Ovary (tissue), 9 donors: ENCODE data around the gene CARD9. TPM values are rescaled to one million over a fixed set of nuclear protein-coding genes. Genes with fewer than 3 reads are reported as not detected.

ENCODE experiments used
- DNase-seq, 5 donors: peaks; one replicate each; pipeline ENCODE4 v3.0.0-alpha.2; 2019 to 2020
- H3K27ac ChIP-seq, 2 donors: fragments of 200-600 bp; one replicate each; pipeline versions ENCODE4 v1.5.1 to v1.8.0; 2019 to 2022
- H3K27me3 ChIP-seq: fragments of 200-600 bp; one replicate; pipeline ENCODE4 v1.8.0; 2022
- H3K36me3 ChIP-seq: fragments of 200-600 bp; sonication (generic); one replicate; pipeline ENCODE4 v1.5.1; 2019
- H3K4me1 ChIP-seq: one replicate; pipeline ENCODE4 v1.8.1; 2013; ENCODE audit warnings: mild to moderate bottlenecking, moderate library complexity; ENCODE audit not compliant: insufficient read depth
- H3K4me3 ChIP-seq: fragments of 200-600 bp; sonication (generic); one replicate; pipeline ENCODE4 v1.5.1; 2017
- H3K9me3 ChIP-seq, 2 donors: fragments of 200-600 bp in 1 of 2; sonication (generic) in 1 of 2; one replicate each; pipeline versions ENCODE4 v1.5.1 to v1.8.1; 2013 to 2019; ENCODE audit warnings: mild to moderate bottlenecking in 1 of 2, moderate library complexity in 1 of 2
- EP300 ChIP-seq: sonication (generic); formaldehyde crosslinking; IDR thresholded peaks from one replicate; pipeline ENCODE4 v1.6.1; 2017; ENCODE audit warnings: antibody characterized with exemption
- POLR2A ChIP-seq: fragments of 450-650 bp; IDR thresholded peaks from one replicate; pipeline ENCODE4 v1.6.1; 2017; ENCODE audit warnings: antibody characterized with exemption, mild to moderate bottlenecking, moderate library complexity
- WGBS, 3 donors: extraction: QIAGEN DNeasy Blood & Tissue Kit in 1 of 3; methylation state at CpG; one replicate each; pipeline versions ENCODE4 v1.1.5 to v1.1.7; 2013 to 2017; 5-methylcytosine and 5-hydroxymethylcytosine counted together
- intact Hi-C, 4 donors: fragments of 100-400 bp; cut with DNase I; formaldehyde crosslinking; loops; one replicate each; pipeline versions ENCODE4 v1.11.0 to v1.15.1; 2022 to 2023
- polyA plus RNA-seq, 2 donors: library from polyadenylated mRNA; stranded (reverse); fragments of 200-250 nt in 1 of 2; fragments of 350-450 nt in 1 of 2; fragmentation: Illumina TruSeq in 1 of 2; extraction: RNeasy Lipid Tissue Mini Kit (QIAGEN cat#74804) in 1 of 2; gene quantifications; one replicate each; pipeline ENCODE4 v1.2.3, GENCODE V29; 2013 to 2014
- total RNA-seq, 7 donors: library from RNA; depleted of rRNA in 2 of 7; stranded (reverse); fragments of >200 nt in 2 of 7; fragmentation: NEBNext Ultra II Directional in 3 of 7; extraction: Animal tissue kit (Norgen Biotek cat#: 25700) in 3 of 7; gene quantifications; one replicate each; pipeline versions ENCODE4 v1.1.0 to v1.2.4, GENCODE V29; 2016 to 2023
- TF ChIP-seq, protein P1 (sequence below), 3 donors: fragments of 450-650 bp in 2 of 3; fragments of 200-600 bp in 1 of 3; IDR thresholded peaks; one replicate each; pipeline versions ENCODE4 v1.5.1 to v1.8.0; 2016 to 2022; ENCODE audit warnings: antibody characterized with exemption in 3 of 3, mild to moderate bottlenecking in 1 of 3
- donor health status: DM: no; HTN: no; CAD: no; lungs with moderate emphysema.
- donor health status: DM: no; HTN: no; CAD: no.
- donor health status: Bipolar disorder and iron deficiency.
- donor health status: DM: yes; HTN: yes; CAD: no.
- donor health status: DM: no; HTN: no; CAD: no.
- donor health status: DM: yes; HTN: yes; CAD: no.

Gene CARD9
- total and polyA plus RNA-seq, 9 donors: 0.48 to 3.5 (median 1.1) TPM; not detected in 1

DNA sequence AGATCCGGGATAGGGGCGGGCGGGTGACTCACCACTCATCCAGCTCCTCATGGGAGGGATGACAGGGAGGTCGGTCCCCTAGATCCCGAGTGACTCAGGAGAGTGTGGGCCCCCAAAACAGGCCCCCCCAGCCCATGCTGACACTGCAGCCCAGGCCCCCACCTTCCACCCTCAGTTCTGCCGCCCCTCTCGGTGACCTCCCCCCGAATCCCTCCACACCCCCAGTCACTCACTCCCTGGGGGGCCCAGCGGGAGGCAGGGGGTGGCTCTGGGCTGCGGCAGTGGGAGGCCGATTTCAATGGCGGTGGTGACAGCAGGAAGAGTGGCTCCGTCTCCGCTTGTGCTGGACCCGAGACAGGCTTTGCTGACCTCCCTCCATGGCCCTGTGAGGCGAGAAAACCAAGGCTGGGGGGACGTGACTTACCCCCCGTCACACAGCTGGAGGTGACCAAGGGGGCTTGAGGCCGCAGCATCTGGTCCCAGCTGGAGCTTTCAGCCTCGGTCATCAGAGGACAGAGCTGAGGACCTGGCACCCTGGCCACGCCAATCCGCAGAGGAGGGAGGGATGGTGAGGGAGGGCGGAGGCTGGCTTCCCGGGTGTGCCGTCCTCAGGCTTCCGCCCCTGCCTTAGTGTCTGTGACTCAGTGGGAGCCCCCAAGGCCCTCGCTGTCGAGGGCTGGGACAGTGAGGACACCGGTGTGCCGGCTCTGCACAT is 37.2 kb downstream of the CARD9 start:
- no peak for TF ChIP-seq EP300
- no peak for TF ChIP-seq POLR2A
- TF ChIP-seq, protein P1, sequence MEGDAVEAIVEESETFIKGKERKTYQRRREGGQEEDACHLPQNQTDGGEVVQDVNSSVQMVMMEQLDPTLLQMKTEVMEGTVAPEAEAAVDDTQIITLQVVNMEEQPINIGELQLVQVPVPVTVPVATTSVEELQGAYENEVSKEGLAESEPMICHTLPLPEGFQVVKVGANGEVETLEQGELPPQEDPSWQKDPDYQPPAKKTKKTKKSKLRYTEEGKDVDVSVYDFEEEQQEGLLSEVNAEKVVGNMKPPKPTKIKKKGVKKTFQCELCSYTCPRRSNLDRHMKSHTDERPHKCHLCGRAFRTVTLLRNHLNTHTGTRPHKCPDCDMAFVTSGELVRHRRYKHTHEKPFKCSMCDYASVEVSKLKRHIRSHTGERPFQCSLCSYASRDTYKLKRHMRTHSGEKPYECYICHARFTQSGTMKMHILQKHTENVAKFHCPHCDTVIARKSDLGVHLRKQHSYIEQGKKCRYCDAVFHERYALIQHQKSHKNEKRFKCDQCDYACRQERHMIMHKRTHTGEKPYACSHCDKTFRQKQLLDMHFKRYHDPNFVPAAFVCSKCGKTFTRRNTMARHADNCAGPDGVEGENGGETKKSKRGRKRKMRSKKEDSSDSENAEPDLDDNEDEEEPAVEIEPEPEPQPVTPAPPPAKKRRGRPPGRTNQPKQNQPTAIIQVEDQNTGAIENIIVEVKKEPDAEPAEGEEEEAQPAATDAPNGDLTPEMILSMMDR (IDR thresholded peaks at IDR 0.05): no peak
- Histone ChIP-seq H3K36me3 (no peaks in the 10 kb centered on the region), H3K4me3 (no peak overlapping the region), H3K4me1 (no peaks in the 10 kb centered on the region), H3K27ac (no peak overlapping the region), H3K9me3 (no peaks in the 10 kb centered on the region), H3K27me3 (no peaks in the 10 kb centered on the region)
- no peak for DNase-seq
- intact Hi-C loops: no loop called here
- WGBS, 3 donors: 77 to 81% (median 80%) methylated on average over 30 of the region's 30 CpGs

DNA sequence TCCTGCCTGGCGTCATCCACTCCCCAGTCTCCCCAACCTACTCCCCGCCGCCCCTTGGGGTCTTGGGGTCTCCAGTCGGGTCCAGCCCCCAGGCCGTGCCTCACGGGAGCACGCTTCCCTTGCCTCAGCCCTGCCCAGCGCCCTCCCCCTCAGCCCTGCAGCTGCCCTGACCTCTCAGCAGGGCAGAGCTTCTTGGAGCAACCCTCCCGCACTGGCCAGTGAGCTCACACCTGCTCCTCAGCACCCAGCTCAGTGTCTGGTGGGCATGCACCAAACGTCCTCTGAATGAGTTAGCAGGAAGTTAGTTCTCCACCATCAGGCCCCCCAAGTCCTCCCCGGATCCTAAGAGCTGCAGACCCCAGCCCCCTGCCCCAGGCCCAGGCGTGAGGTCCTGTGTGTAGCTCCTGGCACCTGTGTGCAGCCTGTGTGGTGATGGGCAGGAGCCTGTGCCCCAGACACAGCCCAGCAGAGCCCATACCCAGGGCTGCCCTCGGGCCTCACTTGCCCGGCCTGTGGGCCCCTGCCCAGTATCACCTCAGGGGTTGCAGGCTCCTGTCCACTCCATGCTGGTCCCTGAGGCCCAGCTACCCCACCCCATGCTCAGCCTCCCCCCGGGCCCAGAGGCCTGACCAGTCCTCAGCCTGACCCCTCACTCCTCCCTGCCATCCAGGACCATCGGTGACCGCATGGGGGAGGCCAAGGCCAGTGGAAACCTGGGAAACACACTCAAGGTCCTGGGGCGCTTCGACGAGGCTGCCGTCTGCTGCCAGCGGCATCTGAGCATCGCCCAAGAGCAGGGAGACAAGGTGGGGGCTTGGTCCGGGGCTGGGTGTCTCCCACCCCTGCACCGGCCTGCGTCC is 37.9 kb downstream of the CARD9 start:
- 76 to 80% (median 77%) methylated on average over 25 to 26 of the region's 26 CpGs for WGBS, 3 donors
- no peaks in the 10 kb centered on the region for H3K27me3 ChIP-seq
- H3K27ac ChIP-seq: no peak overlapping the region
- H3K9me3 ChIP-seq: no peaks in the 10 kb centered on the region
- no peaks in the 10 kb centered on the region for H3K4me1 ChIP-seq
- H3K4me3 ChIP-seq: no peak overlapping the region
- intact Hi-C loops: no loop called here
- no peaks in the 10 kb centered on the region for H3K36me3 ChIP-seq
- no peak for DNase-seq
- TF ChIP-seq POLR2A (no peak), EP300 (no peak)
- TF ChIP-seq, protein P1 (IDR thresholded peaks at IDR 0.05): no peak

DNA sequence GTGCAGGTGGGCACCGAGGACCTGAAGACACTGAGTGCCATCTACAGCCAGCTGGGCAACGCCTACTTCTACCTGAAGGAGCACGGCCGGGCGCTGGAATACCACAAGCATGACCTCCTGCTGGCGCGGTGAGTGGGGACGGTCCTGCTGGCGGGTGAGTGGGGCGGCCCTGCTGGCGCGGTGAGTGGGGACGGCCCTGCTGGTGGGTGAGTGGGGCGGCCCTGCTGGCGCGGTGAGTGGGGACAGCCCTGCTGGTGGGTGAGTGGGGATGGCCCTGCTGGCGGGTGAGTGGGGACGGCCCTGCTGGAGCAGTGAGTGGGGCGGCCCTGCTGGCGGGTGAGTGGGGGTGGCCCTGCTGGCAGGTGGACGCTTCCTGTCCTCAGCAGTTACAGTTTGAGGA is 38.9 kb downstream of the CARD9 start:
- DNase-seq: no peak
- Histone ChIP-seq H3K27me3 (no peaks in the 10 kb centered on the region), H3K4me3 (no peak overlapping the region), H3K27ac (no peak overlapping the region), H3K9me3 (no peaks in the 10 kb centered on the region), H3K36me3 (no peaks in the 10 kb centered on the region), H3K4me1 (peaks cover 1% of the 10 kb centered on the region)
- TF ChIP-seq EP300 (no peak), POLR2A (no peak)
- TF ChIP-seq, protein P1 (IDR thresholded peaks at IDR 0.05): no peak
- 92 to 94% (median 94%) methylated on average over 21 of the region's 21 CpGs for WGBS, 3 donors
- intact Hi-C loops: no loop called here

DNA sequence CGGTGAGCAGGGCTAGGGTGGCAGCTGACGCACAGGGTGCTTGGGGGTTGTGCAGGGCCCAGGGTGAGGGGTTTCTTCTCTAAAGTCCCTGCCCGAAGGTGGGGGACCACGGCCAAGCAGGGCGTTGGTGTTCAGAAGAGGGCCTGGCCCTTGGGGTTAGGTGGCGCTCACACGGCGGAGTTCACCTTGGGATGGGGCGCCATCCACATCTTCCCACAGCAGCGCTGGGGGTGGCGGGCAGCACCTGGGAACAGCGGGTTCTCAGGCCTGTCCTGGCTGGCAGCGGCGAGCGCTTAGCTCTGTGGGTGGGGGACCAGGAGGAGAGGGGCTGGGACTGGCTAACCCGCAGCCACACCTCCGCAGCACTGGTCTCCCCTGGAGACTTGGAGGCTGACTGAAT is 40.0 kb downstream of the CARD9 start:
- H3K27ac ChIP-seq: no peak overlapping the region
- H3K27me3 ChIP-seq: no peaks in the 10 kb centered on the region
- H3K4me1 ChIP-seq: peaks cover 6% of the 10 kb centered on the region
- no peaks in the 10 kb centered on the region for H3K9me3 ChIP-seq
- TF ChIP-seq EP300 (no peak), POLR2A (no peak)
- TF ChIP-seq, protein P1 (IDR thresholded peaks at IDR 0.05): no peak
- intact Hi-C loops: no loop called here
- 91 to 95% (median 92%) methylated on average over 17 of the region's 17 CpGs for WGBS, 3 donors
- no peaks in the 10 kb centered on the region for H3K36me3 ChIP-seq
- no peak for DNase-seq
- no peak overlapping the region for H3K4me3 ChIP-seq
